ENCODE data around the gene GPANK1. TPM values are rescaled to one million over a fixed set of nuclear protein-coding genes. Genes with fewer than 3 reads are reported as not detected.

Gene GPANK1
- total RNA-seq (ENCODE audit: low replicate concordance) = 17.6 and 20.2 TPM in 2 replicates
- long read RNA-seq, partial matches to known transcripts = 8 of 13 reads
- long read RNA-seq, other reads (novel, unspliced or antisense) = 1 of 13 reads

- no peaks in the 10 kb centered on the region for H3K9me3 Mint-ChIP-seq
- H3K4me1 Mint-ChIP-seq (ENCODE audit: unreplicated experiment) = peaks cover 49% of the 10 kb centered on the region
- H3K27ac Mint-ChIP-seq = peak within 1 kb of the TSS; percentile 99
- H3K27me3 Mint-ChIP-seq = no peaks in the 10 kb centered on the region
- H3K4me3 Mint-ChIP-seq = peak within 1 kb of the TSS; percentile 99
- no peak for DNase-seq (ENCODE audit: extremely low spot score, unreplicated experiment)
- TF ChIP-seq, protein P1, sequence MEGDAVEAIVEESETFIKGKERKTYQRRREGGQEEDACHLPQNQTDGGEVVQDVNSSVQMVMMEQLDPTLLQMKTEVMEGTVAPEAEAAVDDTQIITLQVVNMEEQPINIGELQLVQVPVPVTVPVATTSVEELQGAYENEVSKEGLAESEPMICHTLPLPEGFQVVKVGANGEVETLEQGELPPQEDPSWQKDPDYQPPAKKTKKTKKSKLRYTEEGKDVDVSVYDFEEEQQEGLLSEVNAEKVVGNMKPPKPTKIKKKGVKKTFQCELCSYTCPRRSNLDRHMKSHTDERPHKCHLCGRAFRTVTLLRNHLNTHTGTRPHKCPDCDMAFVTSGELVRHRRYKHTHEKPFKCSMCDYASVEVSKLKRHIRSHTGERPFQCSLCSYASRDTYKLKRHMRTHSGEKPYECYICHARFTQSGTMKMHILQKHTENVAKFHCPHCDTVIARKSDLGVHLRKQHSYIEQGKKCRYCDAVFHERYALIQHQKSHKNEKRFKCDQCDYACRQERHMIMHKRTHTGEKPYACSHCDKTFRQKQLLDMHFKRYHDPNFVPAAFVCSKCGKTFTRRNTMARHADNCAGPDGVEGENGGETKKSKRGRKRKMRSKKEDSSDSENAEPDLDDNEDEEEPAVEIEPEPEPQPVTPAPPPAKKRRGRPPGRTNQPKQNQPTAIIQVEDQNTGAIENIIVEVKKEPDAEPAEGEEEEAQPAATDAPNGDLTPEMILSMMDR (conservative IDR thresholded peaks at IDR 0.05) = no peak
- H3K36me3 Mint-ChIP-seq = peaks cover 18% of the 10 kb centered on the region
These were observed at the start of gene GPANK1 for GRCh38 chr6:31664790-31665500. Gene GPANK1 (minus strand): TSS chr6:31664997. CDS start chr6:31664478, 519 bp downstream.

DNA sequence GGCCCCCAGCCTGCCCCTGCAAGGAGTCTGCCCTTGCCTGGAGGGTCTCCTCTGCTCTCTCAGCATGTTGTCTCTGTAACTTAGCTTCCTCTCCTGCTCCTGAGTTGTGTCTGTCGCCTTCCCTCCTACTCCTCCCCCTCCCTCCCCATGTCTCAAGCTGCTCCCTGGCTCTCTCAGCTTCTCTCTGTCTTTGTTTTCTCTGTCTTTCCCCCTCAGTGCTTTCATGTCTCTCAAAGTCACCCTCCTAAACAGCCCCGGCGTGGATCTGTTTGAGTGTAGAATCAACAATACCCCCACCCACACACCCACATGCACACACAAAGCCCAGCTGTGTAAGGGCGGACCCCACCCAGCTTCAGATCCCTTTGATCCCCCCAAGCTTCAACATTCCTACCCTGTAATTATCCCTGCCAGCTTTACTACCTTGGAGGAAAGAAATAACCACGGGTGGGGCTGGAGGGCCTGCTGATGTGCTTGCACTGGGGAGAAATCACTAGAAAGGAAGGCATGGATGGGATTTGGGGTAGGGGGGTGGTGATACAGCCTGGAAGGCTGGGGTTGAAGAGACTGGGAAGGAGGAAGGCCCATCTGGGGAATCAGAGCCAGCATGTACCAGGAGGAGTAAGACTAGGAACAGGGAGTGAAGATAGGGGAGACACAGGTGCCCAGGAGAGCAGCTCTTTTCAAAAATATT is 49.3 kb upstream of the GPANK1 start:
- Mint-ChIP-seq H3K27ac (peak overlapping the region; percentile 93), H3K36me3 (no peaks in the 10 kb centered on the region), H3K4me1 (ENCODE audit: unreplicated experiment) (peaks cover 44% of the 10 kb centered on the region), H3K9me3 (no peaks in the 10 kb centered on the region), H3K4me3 (peak overlapping the region; percentile 80), H3K27me3 (no peaks in the 10 kb centered on the region)
- TF ChIP-seq, protein P1 (conservative IDR thresholded peaks at IDR 0.05) = no peak
- no peak for DNase-seq (ENCODE audit: extremely low spot score, unreplicated experiment)

DNA sequence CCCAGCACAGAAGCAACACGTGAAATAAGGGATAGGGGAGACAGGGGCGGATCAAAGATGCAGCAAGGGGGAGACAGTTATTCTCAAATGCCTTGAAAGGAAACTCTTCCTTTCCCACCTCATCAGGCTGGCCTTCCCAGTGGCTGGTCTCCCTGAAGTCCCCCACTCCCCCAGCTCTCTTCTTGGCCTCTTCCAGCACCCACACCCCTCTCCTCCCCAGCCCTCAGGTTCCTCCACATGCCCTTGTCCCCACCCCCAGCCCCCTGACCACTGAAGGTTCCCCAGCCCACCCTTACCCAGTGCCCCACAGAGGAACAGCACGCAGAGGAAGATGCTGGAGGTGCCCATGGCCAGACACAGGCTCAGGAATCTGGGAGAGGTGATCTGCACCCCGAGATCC is 48.7 kb upstream of the GPANK1 start:
- Mint-ChIP-seq H3K4me3 (peak overlapping the region; percentile 80), H3K36me3 (no peaks in the 10 kb centered on the region), H3K27me3 (no peaks in the 10 kb centered on the region), H3K4me1 (ENCODE audit: unreplicated experiment) (peaks cover 40% of the 10 kb centered on the region), H3K27ac (peak overlapping the region; percentile 93), H3K9me3 (no peaks in the 10 kb centered on the region)
- TF ChIP-seq, protein P1 (conservative IDR thresholded peaks at IDR 0.05) = no peak
- DNase-seq (ENCODE audit: extremely low spot score, unreplicated experiment) = no peak

DNA sequence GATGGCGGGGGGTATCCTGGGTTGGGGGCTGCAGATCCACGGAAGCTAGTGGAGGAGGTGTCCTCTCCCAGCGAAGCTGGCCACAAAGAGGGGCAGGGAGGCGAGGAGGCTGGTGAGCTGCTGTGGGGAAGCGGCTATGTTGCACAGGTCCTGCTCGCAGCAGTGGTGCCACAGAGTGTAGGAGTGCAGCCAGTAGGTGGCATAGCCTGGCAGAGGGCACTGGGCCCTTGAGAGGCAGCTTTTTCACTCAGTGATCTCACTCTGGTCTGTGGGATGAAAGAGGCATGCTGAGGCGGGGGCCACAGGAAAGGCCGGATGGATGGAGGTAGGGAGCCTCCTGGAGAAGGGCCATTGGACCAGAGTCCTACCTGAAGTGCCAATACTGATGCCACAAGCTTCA is 47.5 kb upstream of the GPANK1 start:
- H3K36me3 Mint-ChIP-seq = no peaks in the 10 kb centered on the region
- TF ChIP-seq, protein P1 (conservative IDR thresholded peaks at IDR 0.05) = no peak
- no peaks in the 10 kb centered on the region for H3K9me3 Mint-ChIP-seq
- H3K4me1 Mint-ChIP-seq (ENCODE audit: unreplicated experiment) = peaks cover 28% of the 10 kb centered on the region
- peak overlapping the region; percentile 36 for H3K27ac Mint-ChIP-seq
- no peak for DNase-seq (ENCODE audit: extremely low spot score, unreplicated experiment)
- no peak overlapping the region for H3K4me3 Mint-ChIP-seq
- H3K27me3 Mint-ChIP-seq = no peaks in the 10 kb centered on the region

GRCh38 chr6:31711233-31711632 is 46.4 kb upstream of the GPANK1 start:
- Mint-ChIP-seq H3K4me3 (no peak overlapping the region), H3K9me3 (no peaks in the 10 kb centered on the region), H3K4me1 (ENCODE audit: unreplicated experiment) (peaks cover 26% of the 10 kb centered on the region), H3K27ac (no peak overlapping the region), H3K36me3 (no peaks in the 10 kb centered on the region), H3K27me3 (no peaks in the 10 kb centered on the region)
- TF ChIP-seq, protein P1 (conservative IDR thresholded peaks at IDR 0.05) = no peak
- no peak for DNase-seq (ENCODE audit: extremely low spot score, unreplicated experiment)
